ENCODE measurements around the gene HACD4.

GRCh38 chr9:20984506-20984905 is 46.9 kb downstream of the HACD4 start:
- TF ChIP-seq CTCF (IDR thresholded peaks at IDR 0.05; ENCODE audit: extremely low read depth in 1 of 2, insufficient read depth in 1 of 2, low read depth in 1 of 2, low read length in 2 of 2) (no peak), POLR2A (IDR thresholded peaks at IDR 0.05; ENCODE audit: low read depth, low read length) (no peak), EZH2 (IDR thresholded peaks at IDR 0.05; ENCODE audit: borderline replicate concordance, low read depth, low read length, severe bottlenecking) (no peak), POLR2AphosphoS5 (IDR thresholded peaks at IDR 0.05; ENCODE audit: insufficient read depth, low read depth, low read length) (no peak), JUN (IDR thresholded peaks at IDR 0.05; ENCODE audit: borderline replicate concordance, insufficient read depth, insufficient read length, low read depth) (no peak)
